Measurements from ENCODE around the gene IL1RL2.

- TF ChIP-seq POLR2A (IDR thresholded peaks at IDR 0.05; ENCODE audit: low read depth, low read length): no peak
- TF ChIP-seq TAF1 (IDR thresholded peaks at IDR 0.05; ENCODE audit: borderline replicate concordance, low read depth, low read length): no peak
Measured at GRCh38 chr2:102142829-102143449, 43.9 kb upstream of the IL1RL2 start.
